K562 (cell line): Measurements from ENCODE around the gene GSG1. TPM values are rescaled to one million over a fixed set of nuclear protein-coding genes. Genes with fewer than 3 reads are reported as not detected.

Experiments
- CEBPG ChIP-seq, 3 experiments: fragments of 200-800 bp in 1 of 3; sonication (Bioruptor generic) in 1 of 3; sonication (generic) in 1 of 3; formaldehyde crosslinking in 1 of 3; IDR thresholded peaks in 2 of 3; conservative IDR thresholded peaks in 1 of 3; 2 replicates each; pipeline versions ENCODE4 v1.6.1 to v1.8.0; 2016 to 2022; ENCODE audit warnings: missing compliant biosample characterization in 2 of 3, missing genetic modification characterization in 2 of 3, mild to moderate bottlenecking in 1 of 3, missing genetic modification reagents in 1 of 3
- ERF ChIP-seq: fragments of 450-650 bp; formaldehyde crosslinking; IDR thresholded peaks from 2 replicates; pipeline ENCODE4 v1.4.0; 2020; ENCODE audit warnings: mild to moderate bottlenecking, mixed read lengths
- PTTG1 ChIP-seq: fragments of 450-650 bp; IDR thresholded peaks from 2 replicates; pipeline ENCODE4 v1.6.1; 2016; ENCODE audit warnings: low read depth, mild to moderate bottlenecking, missing genetic modification characterization, missing compliant biosample characterization
- ZFP36 ChIP-seq: fragments of 150-350 bp; IDR thresholded peaks from 2 replicates; pipeline ENCODE4 v1.6.1; 2018; ENCODE audit warnings: low read length, low read depth; ENCODE audit not compliant: partially characterized antibody
- polyA plus RNA-seq, 8 experiments: library from polyadenylated mRNA; depleted of rRNA in 4 of 8; stranded (reverse) in 5 of 8; unstranded in 3 of 8; fragments of >200 nt; fragmentation: Nextera tagmentation in 2 of 8; fragmentation: Illumina TruSeq in 1 of 8; extraction: Ambion mirVana in 2 of 8; extraction: Trizol in 1 of 8; gene quantifications; 2 replicates each; pipeline versions ENCODE4 v1.2.1 to v1.2.3, GENCODE V29; 2011 to 2014; ENCODE audit warnings: inconsistent platforms in 1 of 8, missing spikeins in 1 of 8
- total RNA-seq, 7 experiments: library from RNA; depleted of rRNA in 6 of 7; stranded (reverse); fragments of >200 nt in 6 of 7; fragmentation: Illumina TruSeq in 2 of 7; extraction: Trizol in 2 of 7; gene quantifications; 2 replicates each; pipeline versions ENCODE4 v1.2.1 to v1.2.3, GENCODE V29; 2011 to 2021; ENCODE audit warnings: low replicate concordance in 1 of 7
- TF ChIP-seq, protein P1 (sequence below), 2 experiments: fragments of 450-650 bp; formaldehyde crosslinking in 1 of 2; IDR thresholded peaks; 2 replicates each; pipeline versions ENCODE4 v1.4.0 to v1.6.1; 2014 to 2020; ENCODE audit warnings: mild to moderate bottlenecking in 2 of 2, borderline replicate concordance in 1 of 2, low read depth in 1 of 2
- TF ChIP-seq, protein P2 (sequence below): fragments of 450-650 bp; conservative IDR thresholded peaks from 2 replicates; pipeline ENCODE4 v1.6.1; 2016; ENCODE audit warnings: missing genetic modification characterization, low read depth, mild to moderate bottlenecking, control low read depth, missing compliant biosample characterization

The GSG1 gene
- total and polyA plus RNA-seq, 9 of the 15 experiments (the other 6 are each of a cell fraction or from before 2014, with no cell fraction given), result not detected

DNA sequence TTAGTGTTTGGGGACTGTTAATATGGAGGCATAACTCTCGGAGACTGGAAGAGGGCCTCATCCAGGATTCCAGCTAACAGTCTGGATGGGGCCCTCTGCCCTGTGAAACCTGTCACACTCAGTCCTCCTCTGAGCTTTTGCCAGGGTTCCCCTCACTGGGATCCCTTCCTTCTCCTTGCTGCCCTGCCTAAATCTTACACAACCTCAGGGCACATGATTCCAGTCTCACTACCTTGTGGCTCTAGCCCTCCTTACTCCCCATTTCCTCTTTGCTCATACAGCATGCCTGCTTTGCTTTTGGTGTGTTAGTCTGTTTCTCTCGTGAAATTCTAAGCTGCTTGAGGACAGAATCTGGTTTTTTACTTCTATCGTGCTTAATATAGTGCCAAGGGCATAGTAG, 942 bp upstream of the GSG1 start (continued):
- TF ChIP-seq, protein P1, sequence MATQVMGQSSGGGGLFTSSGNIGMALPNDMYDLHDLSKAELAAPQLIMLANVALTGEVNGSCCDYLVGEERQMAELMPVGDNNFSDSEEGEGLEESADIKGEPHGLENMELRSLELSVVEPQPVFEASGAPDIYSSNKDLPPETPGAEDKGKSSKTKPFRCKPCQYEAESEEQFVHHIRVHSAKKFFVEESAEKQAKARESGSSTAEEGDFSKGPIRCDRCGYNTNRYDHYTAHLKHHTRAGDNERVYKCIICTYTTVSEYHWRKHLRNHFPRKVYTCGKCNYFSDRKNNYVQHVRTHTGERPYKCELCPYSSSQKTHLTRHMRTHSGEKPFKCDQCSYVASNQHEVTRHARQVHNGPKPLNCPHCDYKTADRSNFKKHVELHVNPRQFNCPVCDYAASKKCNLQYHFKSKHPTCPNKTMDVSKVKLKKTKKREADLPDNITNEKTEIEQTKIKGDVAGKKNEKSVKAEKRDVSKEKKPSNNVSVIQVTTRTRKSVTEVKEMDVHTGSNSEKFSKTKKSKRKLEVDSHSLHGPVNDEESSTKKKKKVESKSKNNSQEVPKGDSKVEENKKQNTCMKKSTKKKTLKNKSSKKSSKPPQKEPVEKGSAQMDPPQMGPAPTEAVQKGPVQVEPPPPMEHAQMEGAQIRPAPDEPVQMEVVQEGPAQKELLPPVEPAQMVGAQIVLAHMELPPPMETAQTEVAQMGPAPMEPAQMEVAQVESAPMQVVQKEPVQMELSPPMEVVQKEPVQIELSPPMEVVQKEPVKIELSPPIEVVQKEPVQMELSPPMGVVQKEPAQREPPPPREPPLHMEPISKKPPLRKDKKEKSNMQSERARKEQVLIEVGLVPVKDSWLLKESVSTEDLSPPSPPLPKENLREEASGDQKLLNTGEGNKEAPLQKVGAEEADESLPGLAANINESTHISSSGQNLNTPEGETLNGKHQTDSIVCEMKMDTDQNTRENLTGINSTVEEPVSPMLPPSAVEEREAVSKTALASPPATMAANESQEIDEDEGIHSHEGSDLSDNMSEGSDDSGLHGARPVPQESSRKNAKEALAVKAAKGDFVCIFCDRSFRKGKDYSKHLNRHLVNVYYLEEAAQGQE (IDR thresholded peaks at IDR 0.05; ENCODE audit: borderline replicate concordance), result no peak
- TF ChIP-seq, protein P1 (CRISPR knock-in tag; IDR thresholded peaks at IDR 0.05; ENCODE audit: low read depth), result no peak
- TF ChIP-seq, protein P2, sequence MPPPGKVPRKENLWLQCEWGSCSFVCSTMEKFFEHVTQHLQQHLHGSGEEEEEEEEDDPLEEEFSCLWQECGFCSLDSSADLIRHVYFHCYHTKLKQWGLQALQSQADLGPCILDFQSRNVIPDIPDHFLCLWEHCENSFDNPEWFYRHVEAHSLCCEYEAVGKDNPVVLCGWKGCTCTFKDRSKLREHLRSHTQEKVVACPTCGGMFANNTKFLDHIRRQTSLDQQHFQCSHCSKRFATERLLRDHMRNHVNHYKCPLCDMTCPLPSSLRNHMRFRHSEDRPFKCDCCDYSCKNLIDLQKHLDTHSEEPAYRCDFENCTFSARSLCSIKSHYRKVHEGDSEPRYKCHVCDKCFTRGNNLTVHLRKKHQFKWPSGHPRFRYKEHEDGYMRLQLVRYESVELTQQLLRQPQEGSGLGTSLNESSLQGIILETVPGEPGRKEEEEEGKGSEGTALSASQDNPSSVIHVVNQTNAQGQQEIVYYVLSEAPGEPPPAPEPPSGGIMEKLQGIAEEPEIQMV (tag), result no peak
- TF ChIP-seq CEBPG (CRISPR knock-in tag; IDR thresholded peaks at IDR 0.05), result no peak
- no peak for TF ChIP-seq CEBPG (tag; conservative IDR thresholded peaks at IDR 0.05 in 1 of 2, IDR thresholded peaks at IDR 0.05 in 1 of 2)
- TF ChIP-seq ERF (CRISPR knock-in tag), result no peak
- no peak for TF ChIP-seq ZFP36
- TF ChIP-seq PTTG1, result no peak
